Daoy (cell line): ENCODE measurements around the gene FAM124A. TPM values are rescaled to one million over a fixed set of nuclear protein-coding genes. Genes with fewer than 3 reads are reported as not detected.

Experiments
- DNase-seq: peaks from one replicate; pipeline ENCODE4 v3.0.0-alpha.2; 2015; ENCODE audit warnings: low read depth
- total RNA-seq: library from RNA; depleted of rRNA; stranded (reverse); fragments of >200 nt; shearing (Covaris generic); gene quantifications from 2 replicates; pipeline ENCODE4 v1.2.3, GENCODE V29; 2014

FAM124A gene
- total RNA-seq, 1 experiment from 2014 or later: 0.46 TPM

DNA sequence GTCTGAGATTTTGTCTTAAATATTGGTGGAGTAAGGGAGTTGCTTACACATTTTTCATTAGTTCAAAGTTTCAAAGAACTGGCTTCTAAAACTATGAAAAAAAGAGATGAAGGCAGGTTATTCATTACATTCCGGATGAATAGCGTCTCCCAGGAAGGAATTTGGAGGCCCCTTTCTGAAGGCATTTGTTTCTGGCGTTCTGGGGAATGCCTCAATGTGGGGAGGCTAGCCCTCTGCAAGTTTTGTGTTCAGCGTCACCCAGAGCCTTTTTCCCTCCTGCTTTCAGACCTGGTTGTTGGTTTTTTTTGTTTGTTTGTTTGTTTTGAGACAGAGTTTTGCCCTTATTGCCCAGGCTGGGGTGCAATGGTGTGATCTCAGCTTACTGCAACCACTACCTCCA is 21.0 kb downstream of the FAM124A start:
- DNase-seq: no peak

DNA sequence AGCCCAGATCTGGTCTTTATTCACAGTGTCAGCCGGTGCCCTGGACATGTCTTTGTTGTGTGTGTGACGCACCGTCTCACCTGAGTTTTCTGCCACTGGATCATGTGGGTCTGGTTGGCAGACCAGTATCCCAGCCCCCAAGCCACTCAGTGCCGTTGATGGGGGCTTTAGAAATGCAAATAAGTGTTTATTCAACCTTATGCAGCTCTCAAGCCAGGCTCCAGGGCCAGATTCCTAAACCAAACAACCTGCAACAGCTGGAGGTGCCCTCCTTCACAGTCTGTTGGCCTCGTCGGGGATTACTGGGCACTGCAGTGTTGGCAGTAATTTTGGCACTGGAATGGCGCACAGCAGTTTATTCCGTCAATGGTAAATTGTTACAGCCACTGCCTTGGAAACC is 21.6 kb downstream of the FAM124A start:
- DNase-seq: no peak

DNA sequence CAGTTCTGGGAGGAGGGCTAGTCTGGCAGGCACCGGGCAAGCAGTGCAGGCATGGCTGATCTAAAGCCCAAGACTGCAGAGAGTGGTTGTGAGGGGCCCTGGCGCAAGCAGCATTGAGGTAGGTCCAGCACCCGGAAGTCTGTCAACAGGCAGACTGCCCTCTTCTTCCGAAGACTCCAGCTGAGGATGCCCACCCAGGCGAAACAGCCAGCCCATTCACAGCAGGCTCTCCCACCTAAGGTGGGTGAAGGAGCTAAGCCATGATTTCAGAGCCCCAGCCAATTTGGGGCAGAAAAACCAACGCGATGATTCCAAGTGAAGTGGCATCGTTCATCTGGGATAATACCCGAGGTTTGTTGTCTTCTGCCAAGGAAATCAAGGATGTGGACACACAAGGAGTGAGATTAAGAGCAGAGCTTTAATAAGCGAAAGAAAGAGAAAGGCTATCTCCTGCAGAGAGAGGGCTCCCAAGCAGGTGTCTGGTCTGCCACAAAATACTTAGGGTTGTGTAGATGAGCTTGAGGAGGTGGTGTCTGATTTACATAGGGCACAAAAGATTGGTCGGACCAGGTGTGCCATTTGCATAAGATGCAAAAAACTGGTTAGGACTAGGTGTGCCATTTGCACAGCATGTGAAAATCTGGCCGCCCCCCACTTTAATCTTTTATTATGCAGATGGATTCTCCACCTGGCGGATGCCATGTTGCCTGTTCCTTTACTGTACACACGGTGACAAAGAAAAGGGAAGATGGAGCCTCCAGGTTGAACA is 22.6 kb downstream of the FAM124A start:
- no peak for DNase-seq

DNA sequence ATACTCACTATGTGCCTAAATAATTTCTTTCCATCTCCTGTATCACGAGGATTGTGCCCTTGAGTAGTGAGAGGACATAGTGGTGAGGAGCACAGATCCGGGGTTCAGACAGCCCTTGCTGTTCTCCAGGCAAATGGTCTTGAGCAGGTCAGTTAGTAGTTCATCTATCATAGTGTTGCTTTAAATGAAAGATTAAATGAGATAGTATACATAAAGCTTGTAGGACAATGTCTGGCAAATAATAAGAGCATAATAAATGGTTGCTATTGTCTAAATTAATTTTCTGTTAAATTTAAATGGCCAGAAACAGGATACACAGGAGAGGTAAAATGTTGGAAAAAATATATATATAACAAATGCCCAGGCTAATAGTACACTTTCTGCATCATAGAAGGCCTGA is 23.4 kb downstream of the FAM124A start:
- no peak for DNase-seq

DNA sequence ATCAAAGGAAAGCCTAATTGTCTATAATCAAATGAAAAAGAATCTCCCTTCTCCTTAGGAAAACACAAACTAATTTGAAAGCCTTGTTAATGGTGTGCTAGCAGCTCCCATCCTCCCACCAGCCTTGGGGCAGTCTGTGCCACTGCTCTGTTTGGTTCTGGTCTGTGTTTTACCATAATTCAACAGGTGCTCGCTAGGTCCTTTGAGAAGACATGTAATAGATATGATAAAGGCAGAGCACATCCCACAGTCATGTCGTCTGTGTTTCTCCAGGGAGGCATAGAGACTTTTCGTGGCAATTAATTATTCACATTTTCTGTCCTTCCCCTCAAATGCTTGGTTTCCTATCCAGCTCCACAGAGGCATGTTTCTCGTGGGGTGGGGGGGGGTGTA is 23.8 kb downstream of the FAM124A start:
- DNase-seq: no peak

DNA sequence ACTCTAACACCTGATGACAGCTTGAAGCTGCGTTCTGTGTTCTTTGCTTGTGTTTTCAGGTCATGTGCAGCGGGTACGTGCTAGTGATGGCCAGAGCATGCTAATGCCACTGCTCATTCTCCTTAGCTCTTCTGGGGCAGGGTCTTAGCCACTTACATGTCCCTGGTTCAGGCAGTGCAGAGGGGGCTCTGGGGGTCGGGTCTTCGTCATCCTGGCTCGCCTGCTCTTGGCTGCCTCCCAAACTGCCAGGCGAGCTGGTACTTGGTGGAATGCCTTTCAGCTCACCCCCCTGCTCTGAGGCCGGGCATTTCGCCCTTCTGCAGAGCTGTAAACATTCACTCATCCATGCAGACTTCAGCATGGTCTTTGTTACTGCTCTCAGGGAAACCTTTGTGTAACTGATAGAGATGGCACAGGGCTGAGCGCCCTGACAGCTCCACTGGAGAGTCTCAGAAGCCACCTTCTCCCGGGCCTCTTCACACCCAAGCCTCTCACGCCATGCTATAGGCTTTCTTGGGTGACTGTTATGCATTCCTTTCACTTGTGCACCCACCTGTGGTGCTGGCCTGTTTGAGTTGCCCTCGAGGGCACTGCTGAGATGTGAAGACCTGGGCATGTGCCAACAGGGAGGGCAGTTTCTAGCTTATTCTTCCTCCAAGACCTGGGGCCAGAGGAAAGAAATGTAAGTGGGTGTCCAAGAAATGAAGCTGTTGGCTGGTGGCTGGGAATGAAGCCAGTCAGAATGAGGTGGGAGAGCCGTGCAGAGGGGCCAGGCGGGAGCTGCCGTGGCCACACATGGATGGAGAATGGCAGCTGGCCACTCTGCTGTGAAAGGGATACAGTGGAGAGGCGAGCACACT is 24.4 kb downstream of the FAM124A start:
- no peak for DNase-seq

DNA sequence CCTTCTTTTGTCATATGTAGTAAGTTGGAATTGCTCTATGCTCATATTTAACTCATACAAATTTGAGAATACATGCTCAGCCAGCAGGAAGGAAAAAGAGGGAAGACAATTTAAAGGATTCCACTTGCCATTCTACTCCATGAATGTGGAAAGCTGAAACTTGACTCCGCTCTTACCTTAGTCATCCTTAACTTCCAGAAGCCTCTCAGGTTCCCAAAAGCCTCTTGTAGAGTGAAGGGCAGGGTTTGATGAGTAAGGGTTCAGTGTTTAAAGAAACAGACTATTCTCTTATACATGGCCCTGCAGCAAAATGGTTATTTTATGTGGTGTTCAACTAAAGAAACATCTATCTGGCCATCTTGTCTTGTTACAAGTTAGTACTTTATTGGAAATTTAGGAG is 27.1 kb downstream of the FAM124A start:
- DNase-seq: peak; percentile 35

DNA sequence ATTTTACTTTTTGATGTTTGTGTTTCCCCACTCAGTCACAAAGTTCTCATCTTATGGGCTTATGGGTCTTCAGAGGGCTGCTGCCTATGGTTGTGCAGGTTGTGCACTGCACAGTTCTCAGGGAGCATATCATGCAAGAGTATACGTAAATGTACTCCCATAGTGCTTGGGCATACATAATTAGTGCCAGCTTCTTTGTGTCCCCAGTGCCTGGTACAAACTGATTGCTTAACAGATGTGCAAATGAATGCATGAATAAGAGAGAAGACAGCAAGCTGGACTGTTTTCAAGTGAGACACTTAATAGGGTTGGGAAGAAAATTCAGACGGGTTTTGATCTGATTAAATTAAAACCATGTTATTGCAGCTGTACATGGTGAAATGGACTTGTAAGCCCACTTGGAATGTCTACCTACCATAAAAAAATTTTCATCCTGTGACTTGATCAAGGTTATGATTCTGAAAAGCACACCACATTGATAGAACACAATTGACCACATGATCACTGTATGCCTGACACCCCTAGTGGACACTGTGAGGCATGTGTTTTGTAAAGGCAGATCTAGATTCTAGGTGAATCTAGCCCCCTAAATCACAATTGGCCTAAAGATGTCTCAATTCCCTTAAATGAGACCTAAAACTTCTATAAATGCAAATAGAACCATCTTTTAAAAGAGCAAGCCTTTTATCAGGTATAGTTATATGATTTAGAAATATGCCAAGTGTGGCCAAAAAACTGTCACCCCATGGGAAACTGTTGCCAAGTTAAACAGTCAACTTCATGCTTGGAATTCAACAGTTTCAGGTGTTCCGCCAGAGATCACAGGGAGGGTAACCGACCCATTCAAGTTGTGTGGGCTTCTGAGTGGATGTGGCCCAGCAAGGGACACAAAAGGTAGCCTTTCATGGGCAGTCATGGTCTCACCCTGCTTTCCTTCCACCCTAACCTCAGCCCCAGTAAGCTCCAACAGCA is 27.9 kb downstream of the FAM124A start:
- DNase-seq: no peak

DNA sequence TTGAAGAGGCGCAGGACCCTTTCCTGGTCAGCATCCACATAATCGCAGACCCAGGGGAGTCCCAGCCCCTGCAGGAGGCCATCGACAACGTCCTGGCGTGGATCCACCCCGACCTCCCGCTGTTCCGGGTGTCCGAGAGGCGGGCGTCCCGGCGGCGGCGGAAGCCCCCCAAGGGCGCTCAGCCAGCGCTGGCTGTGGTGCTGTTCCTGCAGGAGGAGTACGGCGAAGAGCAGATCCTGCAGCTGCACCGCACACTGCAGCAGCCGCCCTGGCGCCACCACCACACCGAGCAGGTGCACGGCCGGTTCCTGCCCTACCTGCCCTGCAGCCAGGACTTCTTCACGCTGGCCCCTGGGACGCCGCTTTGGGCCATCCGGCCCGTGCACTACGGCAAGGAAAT is 29.3 kb downstream of the FAM124A start:
- DNase-seq: no peak

DNA sequence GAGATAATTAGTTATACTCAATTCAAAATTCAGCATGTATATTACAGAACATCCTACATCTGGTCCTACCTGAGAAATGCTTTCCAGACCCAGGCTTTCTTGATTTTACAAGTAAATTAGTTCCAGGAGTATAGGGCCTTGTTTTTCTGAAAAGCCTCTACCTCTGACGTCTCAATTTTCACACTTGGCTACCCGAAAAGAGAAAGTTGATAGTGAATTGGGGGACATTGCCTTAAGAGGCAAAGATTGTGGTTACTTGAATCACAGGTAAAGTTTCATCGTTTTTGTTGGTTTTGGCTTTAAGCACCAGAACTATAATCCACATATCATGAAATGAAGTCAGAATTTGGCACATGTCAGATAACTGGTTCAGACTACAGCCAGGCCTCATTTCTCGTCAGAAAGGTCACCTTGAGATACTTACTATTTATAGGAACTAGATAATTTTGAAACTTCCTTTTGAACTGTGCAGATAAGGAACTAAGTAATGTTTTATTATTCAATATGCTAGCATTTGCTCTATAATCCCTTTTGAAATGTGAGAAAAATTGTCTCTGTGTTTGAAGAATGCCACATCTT is 30.8 kb downstream of the FAM124A start:
- no peak for DNase-seq

DNA sequence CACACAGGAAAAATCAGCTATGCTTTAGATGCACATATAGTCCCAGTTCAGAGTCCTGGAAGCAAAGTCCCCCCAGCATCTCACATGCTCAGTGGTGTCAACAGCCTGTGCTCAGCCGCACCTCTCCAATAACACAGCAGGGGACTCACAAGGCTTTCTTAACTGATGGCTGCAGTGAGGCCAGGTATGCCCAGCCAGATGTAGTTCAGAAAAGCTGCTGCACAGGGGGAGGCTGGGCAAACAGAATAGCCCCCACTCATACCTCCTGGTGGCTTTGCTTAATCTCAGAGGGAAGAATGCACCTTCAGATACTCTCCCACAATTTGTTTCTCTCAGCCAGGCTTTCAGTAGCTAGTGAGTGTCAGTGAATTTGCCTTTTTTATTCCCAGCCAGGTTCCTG is 33.4 kb downstream of the FAM124A start:
- no peak for DNase-seq

DNA sequence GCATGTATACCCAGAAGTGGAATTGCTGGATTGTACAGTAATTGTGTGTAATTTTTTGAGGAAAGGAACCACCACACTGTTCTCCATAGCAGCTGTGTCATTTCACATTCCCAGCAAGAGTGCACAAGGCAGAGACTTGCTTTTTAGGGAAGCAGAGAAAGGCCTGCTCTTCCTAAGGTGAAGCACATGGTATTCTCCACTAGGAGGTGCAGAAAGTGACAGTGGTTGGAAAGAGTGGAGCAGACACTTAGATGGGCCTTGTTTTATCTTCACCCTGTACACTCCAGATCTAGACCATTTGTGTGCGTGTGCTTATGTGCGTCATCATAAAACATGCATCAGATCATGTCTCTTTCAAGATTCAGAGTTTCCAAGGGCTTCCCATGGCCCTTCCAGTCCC is 35.0 kb downstream of the FAM124A start:
- no peak for DNase-seq

DNA sequence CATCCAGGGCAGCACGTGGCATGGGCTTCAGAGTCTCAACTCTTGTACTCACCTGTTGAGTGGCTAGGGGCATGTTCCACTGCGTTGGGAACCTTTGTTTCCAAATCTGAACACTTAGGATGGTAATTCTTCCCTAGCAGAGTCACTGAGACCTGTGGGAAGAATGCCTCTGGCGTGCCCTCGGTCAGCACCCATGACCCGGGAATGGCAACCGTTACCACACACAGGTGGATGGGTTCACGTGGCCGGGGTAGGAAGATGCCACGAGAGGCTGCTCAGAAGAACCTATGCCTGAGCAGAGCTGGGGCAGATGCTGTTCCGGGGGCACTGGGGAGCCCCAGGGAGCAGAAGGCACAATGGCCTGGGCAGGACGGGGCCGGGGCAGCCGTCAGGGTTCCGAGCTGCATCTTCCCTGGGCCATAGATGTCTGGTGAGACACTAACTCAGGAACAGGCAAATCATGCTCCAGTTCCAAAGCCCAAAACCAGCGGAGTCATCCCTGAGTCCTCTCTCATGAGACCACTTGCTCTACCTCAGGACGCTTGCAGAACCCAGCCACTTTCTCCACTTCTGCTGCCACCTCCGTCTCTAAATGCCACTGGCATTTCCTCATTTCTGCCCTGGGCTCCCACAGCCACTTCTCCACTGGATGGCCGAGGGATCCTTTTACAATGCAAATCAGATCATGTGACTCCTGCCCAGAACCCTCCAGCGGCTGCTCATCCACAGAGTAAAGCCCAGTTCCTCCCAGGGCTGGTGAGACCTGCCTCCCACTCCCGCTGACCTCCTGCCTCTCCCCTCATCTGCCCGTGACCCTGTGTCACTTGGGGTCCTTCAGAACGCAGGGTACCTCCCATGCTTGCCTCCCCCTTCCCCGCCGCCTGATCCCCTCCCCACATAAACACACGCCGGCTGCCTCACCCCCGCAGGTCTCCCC is 36.7 kb downstream of the FAM124A start:
- DNase-seq: no peak

DNA sequence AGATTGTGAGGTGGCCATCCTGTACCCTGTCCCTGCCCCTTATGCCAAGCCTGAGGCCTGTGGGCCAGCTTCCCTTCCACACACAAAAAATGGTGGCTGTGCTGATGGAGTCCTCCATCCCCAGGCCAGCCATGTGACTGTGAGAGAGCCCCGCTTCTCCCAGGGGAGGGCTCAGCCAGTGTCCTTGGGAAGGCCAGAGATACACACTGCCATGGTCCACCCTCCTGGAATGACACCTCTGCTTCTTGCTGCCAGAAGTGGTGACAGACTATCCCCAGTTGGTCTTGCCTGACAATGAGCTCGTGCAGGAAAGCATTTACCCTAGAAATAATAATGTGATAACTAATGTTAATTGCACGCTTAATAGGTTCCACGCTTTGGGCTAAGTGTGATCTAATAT is 38.0 kb downstream of the FAM124A start:
- no peak for DNase-seq

DNA sequence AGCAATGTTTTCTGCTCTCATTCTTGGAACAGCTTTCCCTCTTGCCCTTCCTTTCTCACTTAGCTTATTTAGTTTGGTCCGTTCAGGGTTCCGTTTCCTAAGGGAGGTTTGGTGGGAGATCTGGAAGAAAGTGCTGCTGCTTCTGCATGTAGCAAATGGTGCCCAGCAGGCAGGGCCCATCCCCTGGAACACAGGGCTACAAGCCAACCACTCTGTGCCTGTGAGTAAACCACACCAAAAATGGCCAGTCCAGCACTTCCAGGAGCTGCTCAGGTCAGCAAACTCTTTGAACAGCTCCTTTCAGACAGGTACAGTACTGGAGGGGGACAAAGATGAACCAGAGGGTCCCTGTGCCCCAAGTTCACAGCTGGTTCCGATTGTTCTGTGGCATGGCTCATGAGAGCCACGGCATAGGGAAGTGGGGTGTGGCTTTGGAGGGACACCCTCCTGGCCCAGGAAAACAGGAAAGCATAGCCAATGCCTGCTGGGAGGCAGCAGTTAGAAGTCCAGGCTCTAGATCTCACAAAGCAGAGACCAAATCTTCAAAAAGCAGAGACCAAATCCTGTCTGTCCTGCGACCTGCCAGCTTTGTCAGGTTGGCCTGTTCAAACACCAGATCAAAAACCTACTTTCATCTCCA is 39.5 kb downstream of the FAM124A start:
- DNase-seq: no peak

DNA sequence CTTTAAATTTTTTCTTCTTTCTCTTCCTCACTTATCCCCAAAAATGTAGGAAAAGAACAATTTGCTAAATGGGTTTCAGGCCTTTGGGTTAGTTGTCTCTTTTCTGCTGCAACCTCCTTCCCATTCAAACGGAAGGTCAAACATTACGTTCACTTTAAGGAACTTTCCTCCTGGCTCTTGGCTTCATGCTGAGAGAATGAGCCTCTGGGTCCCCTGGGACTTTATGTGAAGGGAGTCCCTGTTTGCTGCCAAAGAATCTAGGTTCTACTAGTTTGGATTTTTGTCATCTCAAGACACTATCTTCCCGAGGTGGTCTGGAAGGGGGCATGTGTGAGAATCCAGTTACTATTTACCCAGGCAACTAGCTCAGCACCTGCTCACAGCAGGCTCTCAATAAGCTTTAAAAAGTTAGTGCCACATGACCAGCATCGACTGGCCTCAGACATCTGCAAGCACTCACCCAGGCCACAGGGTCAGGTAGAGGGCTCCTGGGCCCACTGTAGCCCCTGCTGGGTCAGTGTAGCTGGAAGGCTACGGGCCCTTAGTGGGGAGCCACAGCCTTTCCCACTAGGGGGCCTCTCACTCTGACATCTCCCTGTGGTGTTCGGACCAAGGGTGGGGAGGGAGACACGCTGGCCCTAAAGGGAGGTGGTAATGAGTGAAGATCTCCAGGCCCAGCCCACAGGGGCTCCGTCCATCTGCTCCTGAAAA is 40.5 kb downstream of the FAM124A start:
- DNase-seq: no peak

DNA sequence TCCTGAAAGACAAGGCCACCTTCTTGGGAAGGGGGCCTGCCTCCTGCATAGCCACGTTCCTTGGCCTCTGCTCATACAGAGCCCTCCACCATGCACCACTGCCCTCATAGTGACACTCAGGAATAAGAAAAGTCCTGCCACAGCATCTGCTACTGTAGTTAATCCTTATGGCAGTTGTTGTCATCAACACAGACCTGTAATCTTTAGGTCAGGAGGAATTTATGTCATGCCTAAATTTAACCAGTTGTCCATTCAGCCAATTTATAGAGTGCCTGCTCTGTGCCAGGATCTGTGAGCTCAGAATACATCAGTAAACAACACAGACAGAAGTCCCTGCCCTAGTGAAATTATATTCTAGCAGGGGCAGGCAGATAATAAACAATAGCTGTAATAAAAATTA is 44.4 kb downstream of the FAM124A start:
- no peak for DNase-seq

DNA sequence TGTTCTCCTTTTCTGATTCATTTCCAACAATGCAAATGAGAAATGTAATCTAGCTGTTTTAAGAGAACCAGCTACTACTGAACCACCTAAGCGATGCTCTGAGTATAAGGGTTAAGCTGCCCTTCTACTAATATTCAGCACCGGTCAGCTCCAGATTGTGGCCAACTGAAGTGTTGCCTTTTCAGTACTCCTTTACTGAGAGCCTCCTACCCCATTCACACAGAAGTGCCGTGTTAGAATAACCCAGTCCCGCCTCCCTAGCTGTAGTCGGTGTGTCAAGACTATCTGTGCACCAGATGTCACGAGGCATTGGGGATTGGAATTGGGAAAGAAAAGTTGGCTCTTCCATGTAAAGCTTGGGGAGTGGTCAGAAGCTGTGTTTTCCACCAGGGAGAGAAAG is 45.4 kb downstream of the FAM124A start:
- DNase-seq: no peak

DNA sequence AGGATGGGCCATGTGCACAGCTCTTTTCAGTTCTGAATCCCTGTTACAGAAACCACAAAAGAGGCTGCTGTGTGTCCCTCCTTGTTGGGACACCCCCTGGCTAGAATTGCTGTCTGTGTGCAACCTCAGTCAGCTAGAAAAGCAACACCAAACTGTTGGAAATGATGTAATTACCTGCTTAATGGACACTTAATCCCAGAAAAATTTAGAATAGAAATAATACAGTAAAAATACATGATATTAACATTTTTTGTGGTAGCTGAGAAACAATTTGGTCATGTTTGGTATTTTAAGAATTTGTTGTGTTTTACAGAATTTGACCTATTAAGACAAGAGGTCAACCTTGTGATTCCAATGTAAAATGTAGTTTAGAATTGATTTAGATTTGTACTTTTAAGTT is 46.8 kb downstream of the FAM124A start:
- DNase-seq: no peak
